ENCODE measurements around the gene NOXO1. TPM values are rescaled to one million over a fixed set of nuclear protein-coding genes. Genes with fewer than 3 reads are reported as not detected.

Gene NOXO1
- polyA plus RNA-seq, 6 donors from 2014 or later = not detected

Other genes starting within 250 kb of the NOXO1 start
- gene NME3, start 209.9 kb downstream of the NOXO1 start, polyA plus RNA-seq (ENCODE audit: low read depth in 6 of 6) = 10 to 100 TPM; 32.0 to 61.1 (median 49.1) TPM
- gene EME2, start 208.7 kb downstream of the NOXO1 start, polyA plus RNA-seq (ENCODE audit: low read depth in 6 of 6) = 1 to 10 TPM in 1 of 6 donors, under 1 TPM in 5; 0.43 to 2.8 (median 0.93) TPM
- gene MRPS34, start 208.3 kb downstream of the NOXO1 start, polyA plus RNA-seq (ENCODE audit: low read depth in 6 of 6) = 100 to 1,000 TPM in 4 of 6 donors, 10 to 100 TPM in 2; 76.4 to 120 (median 108) TPM
- gene SPSB3, start 198.9 kb downstream of the NOXO1 start, polyA plus RNA-seq (ENCODE audit: low read depth in 6 of 6) = 10 to 100 TPM; 30.2 to 54.1 (median 36.2) TPM
- gene NUBP2, start 198.5 kb downstream of the NOXO1 start, polyA plus RNA-seq (ENCODE audit: low read depth in 6 of 6) = 100 to 1,000 TPM in 1 of 6 donors, 10 to 100 TPM in 5; 69.1 to 110 (median 81.0) TPM
- under 1 TPM in 1 of 6 donors, not detected in 5; 0.13 TPM for gene IGFALS, start 187.8 kb downstream of the NOXO1 start, polyA plus RNA-seq (ENCODE audit: low read depth in 6 of 6)
- 10 to 100 TPM; 21.1 to 68.5 (median 39.1) TPM for gene HAGH, start 154.6 kb downstream of the NOXO1 start, polyA plus RNA-seq (ENCODE audit: low read depth in 6 of 6)
- gene FAHD1, start 154.3 kb downstream of the NOXO1 start, polyA plus RNA-seq (ENCODE audit: low read depth in 6 of 6) = 10 to 100 TPM; 20.2 to 28.1 (median 24.5) TPM
- not detected for gene MEIOB, start 109.3 kb downstream of the NOXO1 start, polyA plus RNA-seq (ENCODE audit: low read depth in 6 of 6)
- not detected for gene HS3ST6, start 63.1 kb downstream of the NOXO1 start, polyA plus RNA-seq (ENCODE audit: low read depth in 6 of 6)
- gene MSRB1, start 38.3 kb downstream of the NOXO1 start, polyA plus RNA-seq (ENCODE audit: low read depth in 6 of 6) = 10 to 100 TPM; 15.6 to 34.5 (median 18.8) TPM
- gene RPL3L, start 26.8 kb downstream of the NOXO1 start, polyA plus RNA-seq (ENCODE audit: low read depth in 6 of 6) = not detected
- gene NDUFB10, start 21.9 kb downstream of the NOXO1 start, polyA plus RNA-seq (ENCODE audit: low read depth in 6 of 6) = 100 to 1,000 TPM; 163 to 200 (median 194) TPM
- 1,000 to 10,000 TPM; 5,355 to 7,267 (median 6,090) TPM for gene RPS2, start 16.6 kb downstream of the NOXO1 start, polyA plus RNA-seq (ENCODE audit: low read depth in 6 of 6)
- gene RNF151, start 14.6 kb downstream of the NOXO1 start, polyA plus RNA-seq (ENCODE audit: low read depth in 6 of 6) = not detected
- 10 to 100 TPM; 10.9 to 54.8 (median 35.4) TPM for gene TBL3, start 9.4 kb downstream of the NOXO1 start, polyA plus RNA-seq (ENCODE audit: low read depth in 6 of 6)
- 10 to 100 TPM; 31.9 to 58.2 (median 37.6) TPM for gene GFER, start 2.7 kb upstream of the NOXO1 start, polyA plus RNA-seq (ENCODE audit: low read depth in 6 of 6)
- 1 to 10 TPM in 5 of 6 donors, not detected in 1; 1.5 to 4.1 (median 2.8) TPM for gene SYNGR3, start 8.5 kb upstream of the NOXO1 start, polyA plus RNA-seq (ENCODE audit: low read depth in 6 of 6)
- 1 to 10 TPM; 2.7 to 8.4 (median 3.9) TPM for gene ZNF598, start 28.4 kb upstream of the NOXO1 start, polyA plus RNA-seq (ENCODE audit: low read depth in 6 of 6)
- not detected for gene NPW, start 38.3 kb upstream of the NOXO1 start, polyA plus RNA-seq (ENCODE audit: low read depth in 6 of 6)
- gene NHERF2, start 45.4 kb upstream of the NOXO1 start, polyA plus RNA-seq (ENCODE audit: low read depth in 6 of 6) = not detected
- 10 to 100 TPM; 21.4 to 38.3 (median 26.0) TPM for gene NTHL1, start 66.4 kb upstream of the NOXO1 start, polyA plus RNA-seq (ENCODE audit: low read depth in 6 of 6)
- 10 to 100 TPM; 16.6 to 45.0 (median 24.9) TPM for gene TSC2, start 66.5 kb upstream of the NOXO1 start, polyA plus RNA-seq (ENCODE audit: low read depth in 6 of 6)
- 10 to 100 TPM in 1 of 6 donors, 1 to 10 TPM in 5; 2.8 to 10.4 (median 4.0) TPM for gene PKD1, start 154.4 kb upstream of the NOXO1 start, polyA plus RNA-seq (ENCODE audit: low read depth in 6 of 6)
- gene RAB26, start 167.2 kb upstream of the NOXO1 start, polyA plus RNA-seq (ENCODE audit: low read depth in 6 of 6) = 1 to 10 TPM in 4 of 6 donors, under 1 TPM in 1, not detected in 1; 0.66 to 2.7 (median 1.4) TPM
- gene TRAF7, start 174.3 kb upstream of the NOXO1 start, polyA plus RNA-seq (ENCODE audit: low read depth in 6 of 6) = 1 to 10 TPM; 4.2 to 9.4 (median 5.6) TPM
- gene CASKIN1, start 215.1 kb upstream of the NOXO1 start, polyA plus RNA-seq (ENCODE audit: low read depth in 6 of 6) = not detected
- gene MLST8, start 224.0 kb upstream of the NOXO1 start, polyA plus RNA-seq (ENCODE audit: low read depth in 6 of 6) = 10 to 100 TPM; 28.1 to 43.1 (median 33.4) TPM
- under 1 TPM in 2 of 6 donors, not detected in 4; 0.48 to 0.49 TPM for gene BRICD5, start 229.4 kb upstream of the NOXO1 start, polyA plus RNA-seq (ENCODE audit: low read depth in 6 of 6)
- gene PGP, start 233.4 kb upstream of the NOXO1 start, polyA plus RNA-seq (ENCODE audit: low read depth in 6 of 6) = 10 to 100 TPM in 2 of 6 donors, 1 to 10 TPM in 4; 5.7 to 11.0 (median 9.5) TPM
- 10 to 100 TPM in 2 of 6 donors, 1 to 10 TPM in 4; 6.4 to 16.1 (median 8.9) TPM for gene E4F1, start 242.1 kb upstream of the NOXO1 start, polyA plus RNA-seq (ENCODE audit: low read depth in 6 of 6)